Muscle of leg (tissue), 11 donors: ENCODE measurements around the gene RAC2. TPM values are rescaled to one million over a fixed set of nuclear protein-coding genes. Genes with fewer than 3 reads are reported as not detected.
"Not testable (repeated sequence)": the region's sequence is repeated elsewhere in the genome, so short reads cannot be mapped to it uniquely, and the experiment has no call there.

Source experiments
- DNase-seq: peaks from one replicate; pipeline ENCODE4 v3.0.0; 2013
- H3K27ac ChIP-seq: one replicate; pipeline ENCODE4 v1.5.1; 2013; ENCODE audit warnings: mild to moderate bottlenecking, low read length, control low read depth
- H3K27me3 ChIP-seq: one replicate; pipeline ENCODE4 v1.6.1; 2013; ENCODE audit warnings: low read length; ENCODE audit not compliant: control insufficient read depth, insufficient read depth
- H3K36me3 ChIP-seq: one replicate; pipeline ENCODE4 v1.6.1; 2013; ENCODE audit warnings: low read length; ENCODE audit not compliant: control insufficient read depth, insufficient read depth
- H3K4me1 ChIP-seq: one replicate; pipeline ENCODE4 v1.6.1; 2013; ENCODE audit warnings: low read length; ENCODE audit not compliant: control insufficient read depth, insufficient read depth
- H3K4me3 ChIP-seq: one replicate; pipeline ENCODE4 v1.5.1; 2013; ENCODE audit warnings: low read length, control low read depth
- H3K9me3 ChIP-seq: replicated peaks from 2 replicates; pipeline ENCODE4 v1.6.1; 2013; ENCODE audit warnings: low read depth, low read length; ENCODE audit not compliant: control insufficient read depth
- WGBS: methylation state at CpG from one replicate; pipeline ENCODE4 v1.1.5; 2013; ENCODE audit warnings: missing lambda C conversion rate; ENCODE audit not compliant: insufficient coverage; 5-methylcytosine and 5-hydroxymethylcytosine counted together
- polyA plus RNA-seq, 8 donors: library from polyadenylated mRNA; unstranded; fragments of 120-200 nt; gene quantifications; one replicate each; pipeline versions ENCODE4 v1.2.1 to v1.2.3, GENCODE V29; 2013; ENCODE audit warnings: inconsistent platforms in 1 of 8, low replicate concordance in 1 of 8; ENCODE audit not compliant: insufficient read length in 8 of 8, insufficient read depth in 1 of 8
- total RNA-seq: library from RNA; stranded (reverse); fragments of 120-200 nt; gene quantifications from one replicate; pipeline ENCODE4 v1.2.4, GENCODE V29; 2013

The RAC2 gene
- total and polyA plus RNA-seq, 9 donors: 2.4 to 11.2 (median 7.0) TPM

GRCh38 chr22:37258005-37258752, 14.1 kb upstream of the RAC2 start:
- Histone ChIP-seq H3K27me3 (peaks cover 61% of the 10 kb centered on the region), H3K4me1 (peaks cover 8% of the 10 kb centered on the region), H3K36me3 (no peaks in the 10 kb centered on the region), H3K9me3 (no peaks in the 10 kb centered on the region), H3K27ac (no peak overlapping the region), H3K4me3 (no peak overlapping the region)
- no CpG with 5 or more reads among the region's 9 CpGs for WGBS
- no peak for DNase-seq

DNA sequence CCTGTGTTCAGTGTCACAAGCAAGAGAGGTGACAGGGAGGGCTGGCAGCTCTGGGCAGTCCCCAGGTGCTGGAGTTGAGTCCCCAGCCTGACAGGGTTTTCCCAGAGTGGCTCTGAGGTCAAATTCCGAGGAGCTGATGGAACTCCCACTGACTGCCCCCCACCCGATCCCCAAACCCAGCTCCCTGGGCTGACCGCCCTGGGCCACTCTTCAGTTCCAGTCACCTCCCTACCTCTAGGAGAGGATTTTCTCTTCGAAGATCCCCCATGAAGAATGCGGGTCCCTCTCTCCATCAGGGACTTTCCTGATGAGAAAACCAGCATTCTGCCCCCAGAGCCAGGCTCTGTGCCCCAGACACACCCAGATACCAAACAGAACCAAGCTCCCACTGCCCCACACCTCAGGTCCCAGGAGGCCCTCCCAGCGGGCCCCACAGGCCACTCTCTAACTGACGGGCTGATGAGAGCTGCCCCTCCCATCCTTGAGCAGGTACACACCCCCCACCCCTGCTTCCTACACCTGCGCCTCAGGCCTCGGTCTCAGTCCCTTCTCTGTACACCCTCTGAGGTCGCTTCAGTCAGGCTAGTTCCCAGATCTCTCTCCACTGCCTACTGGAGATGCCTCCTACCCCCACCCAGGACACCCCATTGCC, 12.1 kb upstream of the RAC2 start:
- no peak for DNase-seq

GRCh38 chr22:37255558-37256006, 11.5 kb upstream of the RAC2 start:
- Histone ChIP-seq H3K4me1 (peaks cover 8% of the 10 kb centered on the region), H3K27ac (no peak overlapping the region), H3K27me3 (peaks cover 50% of the 10 kb centered on the region), H3K9me3 (no peaks in the 10 kb centered on the region), H3K4me3 (no peak overlapping the region), H3K36me3 (no peaks in the 10 kb centered on the region)
- DNase-seq: no peak

More for the DNA sequence above, 12.1 kb upstream of the RAC2 start:
- Histone ChIP-seq H3K9me3 (no peaks in the 10 kb centered on the region), H3K4me3 (no peak overlapping the region), H3K27ac (no peak overlapping the region), H3K4me1 (peaks cover 8% of the 10 kb centered on the region), H3K36me3 (no peaks in the 10 kb centered on the region), H3K27me3 (peaks cover 56% of the 10 kb centered on the region)
- 56% methylated on average over 10 of the region's 10 CpGs for WGBS

DNA sequence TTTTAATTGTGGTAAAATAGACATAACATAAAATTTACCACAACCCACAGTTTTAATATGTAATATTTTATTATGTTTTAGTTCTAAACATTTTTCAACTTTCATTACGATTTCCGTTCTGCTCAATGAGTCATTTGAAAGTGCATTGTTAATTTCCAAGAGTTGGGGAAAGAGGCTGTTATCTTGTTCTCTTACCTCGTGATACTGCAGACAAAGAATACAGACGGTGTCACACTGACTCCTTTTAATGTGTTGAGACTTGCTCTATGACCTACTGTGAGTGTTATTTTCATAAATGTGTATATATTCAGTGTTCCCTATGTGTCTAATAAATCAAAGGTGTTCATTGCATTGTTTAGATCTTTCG, 10.8 kb upstream of the RAC2 start:
- Histone ChIP-seq H3K4me1 (peaks cover 4% of the 10 kb centered on the region), H3K27me3 (peaks cover 43% of the 10 kb centered on the region)
- no CpG with 5 or more reads among the region's 5 CpGs for WGBS

DNA sequence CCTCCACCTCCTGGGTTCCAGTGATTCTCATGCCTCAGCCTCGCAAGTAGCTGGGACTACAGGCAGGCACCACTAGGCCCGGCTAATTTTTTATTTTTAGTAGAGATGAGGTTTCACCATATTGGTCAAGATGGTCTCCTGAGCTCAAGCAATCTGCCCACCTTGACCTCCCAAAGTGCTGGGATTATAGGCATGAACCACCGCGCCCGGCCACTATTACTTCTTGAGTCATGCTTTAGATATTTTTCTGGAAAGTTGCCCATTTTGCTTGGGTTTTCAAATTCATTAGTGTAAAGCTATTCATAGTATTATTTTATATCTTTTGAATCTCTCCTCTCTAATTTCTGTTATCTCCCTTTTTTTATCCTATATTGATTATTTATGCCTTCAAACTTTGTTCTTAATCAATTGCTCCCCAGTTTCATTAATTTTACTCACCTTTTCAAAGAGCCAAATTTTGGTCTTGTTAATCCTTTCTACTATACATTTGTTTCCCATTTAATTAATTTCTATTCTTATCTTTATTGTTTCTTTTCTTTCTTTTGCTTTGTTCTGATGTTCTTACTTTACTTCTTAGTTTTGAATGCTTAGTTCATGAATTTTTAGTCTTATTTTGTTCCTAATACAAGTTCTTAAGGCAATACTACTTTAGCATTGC, 10.3 kb upstream of the RAC2 start:
- Histone ChIP-seq H3K36me3 (no peaks in the 10 kb centered on the region), H3K4me3 (no peak overlapping the region), H3K4me1 (peaks cover 3% of the 10 kb centered on the region), H3K27ac (no peak overlapping the region), H3K9me3 (no peaks in the 10 kb centered on the region), H3K27me3 (peaks cover 38% of the 10 kb centered on the region)
- WGBS: no CpG with 5 or more reads among the region's 5 CpGs
- DNase-seq: no peak

More for the DNA sequence above, 10.8 kb upstream of the RAC2 start:
- no peaks in the 10 kb centered on the region for H3K36me3 ChIP-seq
- H3K27ac ChIP-seq: no peak overlapping the region
- H3K9me3 ChIP-seq: no peaks in the 10 kb centered on the region
- no peak for DNase-seq
- H3K4me3 ChIP-seq: no peak overlapping the region

DNA sequence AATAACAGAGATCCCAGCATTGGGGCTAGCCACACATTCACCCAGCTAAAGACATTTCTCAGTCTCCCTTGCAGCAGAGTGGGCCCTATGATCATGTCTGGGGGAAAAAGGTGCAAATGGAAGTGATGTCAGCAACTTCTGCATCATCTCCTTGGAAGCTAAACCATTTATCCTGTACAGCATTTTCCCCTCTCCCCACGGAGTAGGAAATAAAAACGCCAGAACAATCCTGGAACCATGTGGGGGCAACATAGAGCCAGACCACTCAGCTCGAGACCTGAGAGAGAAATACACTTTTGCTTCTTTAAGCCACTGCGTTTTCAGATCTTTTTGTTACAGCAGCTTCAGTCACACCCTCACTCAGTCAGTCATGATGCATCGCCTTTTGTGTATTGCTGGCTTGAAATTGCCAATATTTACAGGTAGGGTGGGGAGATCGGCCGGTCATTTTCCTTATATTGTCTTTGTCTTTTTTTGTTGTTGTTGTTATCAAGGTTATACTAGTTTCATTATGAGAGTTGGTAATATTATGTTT, 9.1 kb upstream of the RAC2 start:
- WGBS: 0% methylated on average over 2 of the region's 7 CpGs
- H3K27ac ChIP-seq: no peak overlapping the region
- no peaks in the 10 kb centered on the region for H3K4me1 ChIP-seq
- no peak overlapping the region for H3K4me3 ChIP-seq
- H3K9me3 ChIP-seq: no peaks in the 10 kb centered on the region
- H3K27me3 ChIP-seq: peaks cover 27% of the 10 kb centered on the region
- no peak for DNase-seq
- H3K36me3 ChIP-seq: no peaks in the 10 kb centered on the region

DNA sequence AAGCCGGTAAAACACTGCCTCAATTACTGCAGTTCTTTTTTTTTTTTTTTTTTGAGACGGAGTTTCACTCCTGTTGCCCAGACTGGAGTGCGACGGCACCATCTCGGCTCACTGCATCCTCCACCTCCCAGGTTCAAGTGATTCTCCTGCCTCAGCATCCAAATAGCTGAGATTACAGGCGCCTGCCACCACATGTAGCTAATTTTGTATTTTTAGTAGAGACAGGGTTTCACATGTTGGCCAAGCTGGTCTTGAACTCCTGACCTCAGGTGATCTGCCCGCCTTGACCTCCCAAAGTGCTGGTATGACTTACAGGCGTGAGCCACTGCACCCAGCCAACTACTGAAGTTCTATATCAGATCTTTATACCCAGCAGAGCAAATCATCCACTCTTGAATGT, 7.8 kb upstream of the RAC2 start:
- not testable (repeated sequence) for H3K4me1 ChIP-seq, DNase-seq, H3K4me3 ChIP-seq, H3K9me3 ChIP-seq, H3K36me3 ChIP-seq, H3K27ac ChIP-seq
- 73% methylated on average over 3 of the region's 8 CpGs for WGBS
- H3K27me3 ChIP-seq: peaks cover 20% of the 10 kb centered on the region

DNA sequence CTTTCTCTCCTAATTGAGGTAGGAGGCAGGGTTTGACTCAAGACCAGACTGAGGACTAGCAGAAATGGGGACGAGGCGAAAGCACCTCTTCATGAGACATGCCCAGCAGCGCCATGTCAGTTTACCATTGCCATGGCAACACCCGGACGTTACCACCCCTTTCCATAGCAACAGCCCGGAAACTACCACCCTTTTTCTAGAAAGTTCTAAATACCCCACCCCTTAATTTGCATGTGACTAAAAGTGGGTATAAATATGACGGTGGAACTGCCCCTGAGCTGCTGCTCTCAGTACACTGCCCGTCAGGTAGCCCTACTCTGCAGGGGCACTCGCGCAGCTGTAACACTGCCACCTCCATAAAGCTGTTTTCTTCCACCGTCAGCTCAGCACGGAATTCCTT, 5.9 kb upstream of the RAC2 start:
- no peak overlapping the region for H3K27ac ChIP-seq
- H3K27me3 ChIP-seq: peaks cover 11% of the 10 kb centered on the region

GRCh38 chr22:37248251-37248650, 4.2 kb upstream of the RAC2 start:
- H3K27me3 ChIP-seq: peaks cover 15% of the 10 kb centered on the region

More for the DNA sequence above, 5.9 kb upstream of the RAC2 start:
- Histone ChIP-seq H3K9me3 (no peaks in the 10 kb centered on the region), H3K4me1 (peaks cover 3% of the 10 kb centered on the region), H3K36me3 (no peaks in the 10 kb centered on the region), H3K4me3 (no peak overlapping the region)
- 76% methylated on average over 5 of the region's 12 CpGs for WGBS
- no peak for DNase-seq

DNA sequence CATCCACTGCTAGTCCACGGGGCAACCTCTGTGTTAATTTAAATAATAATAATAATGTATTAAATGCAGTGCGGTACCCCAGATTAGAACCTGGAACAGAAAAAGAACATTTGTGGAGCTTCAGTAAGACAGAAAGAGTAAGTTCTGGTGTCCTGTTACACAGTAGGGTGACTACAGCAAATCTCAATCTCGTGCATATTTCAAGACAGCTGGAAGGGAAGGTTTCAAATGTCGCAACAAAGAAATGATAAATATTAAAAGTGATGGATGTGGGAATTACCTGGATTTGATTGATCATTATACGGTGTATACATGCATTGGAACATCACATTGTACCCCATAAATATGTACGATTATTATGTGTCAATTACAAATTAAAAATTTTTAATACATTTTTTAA, 1.7 kb upstream of the RAC2 start:
- H3K4me1 ChIP-seq: peaks cover 20% of the 10 kb centered on the region
- H3K9me3 ChIP-seq: no peaks in the 10 kb centered on the region
- WGBS: no CpG with 5 or more reads among the region's 6 CpGs
- H3K27ac ChIP-seq: no peak overlapping the region
- H3K27me3 ChIP-seq: peaks cover 15% of the 10 kb centered on the region
- no peak overlapping the region for H3K4me3 ChIP-seq
- H3K36me3 ChIP-seq: no peaks in the 10 kb centered on the region
- no peak for DNase-seq

More at GRCh38 chr22:37248251-37248650, 4.2 kb upstream of the RAC2 start:
- WGBS: 40% methylated on average over 1 of the region's 6 CpGs
- Histone ChIP-seq H3K4me1 (peaks cover 16% of the 10 kb centered on the region), H3K27ac (no peak overlapping the region), H3K9me3 (no peaks in the 10 kb centered on the region), H3K4me3 (no peak overlapping the region), H3K36me3 (no peaks in the 10 kb centered on the region)
- no peak for DNase-seq
